ENCODE results near the gene HSPB7. TPM values are rescaled to one million over a fixed set of nuclear protein-coding genes. Genes with fewer than 3 reads are reported as not detected.

HSPB7 gene
- total RNA-seq (1,000 to 10,000 TPM; 4,333 to 6,303 (median 4,923) TPM), polyA plus RNA-seq (1,000 to 10,000 TPM; 5,521 to 6,425 TPM)
- long read RNA-seq, donor 1, transcript HSPB7-201 (3 exons, 2,892 nt) = major isoform, 624 of 2,122 reads
- long read RNA-seq, donor 1, transcript HSPB7-203 (3 exons, 648 nt) = minor isoform, 12 of 2,122 reads
- long read RNA-seq, donor 1, transcript HSPB7-205 (2 exons, 2,702 nt) = minor isoform, 191 of 2,122 reads
- long read RNA-seq, donor 1, transcript HSPB7-207 (3 exons, 844 nt) = minor isoform, 26 of 2,122 reads
- long read RNA-seq, donor 1, partial matches to known transcripts = 8 of 2,122 reads
- long read RNA-seq, donor 1, other reads (novel, unspliced or antisense) = 1,250 of 2,122 reads
- long read RNA-seq, donor 2, transcript HSPB7-204 (3 exons, 2,128 nt) = minor isoform, 15 of 2,288 reads
- long read RNA-seq, donor 2, transcript HSPB7-201 (3 exons, 2,892 nt) = major isoform, 522 of 2,288 reads
- long read RNA-seq, donor 2, transcript HSPB7-207 (3 exons, 844 nt) = minor isoform, 37 of 2,288 reads
- long read RNA-seq, donor 2, transcript HSPB7-205 (2 exons, 2,702 nt) = minor isoform, 159 of 2,288 reads
- long read RNA-seq, donor 2, partial matches to known transcripts = 6 of 2,288 reads
- long read RNA-seq, donor 2, other reads (novel, unspliced or antisense) = 1,534 of 2,288 reads
- long read RNA-seq, donor 3, transcript HSPB7-204 (3 exons, 2,128 nt) = minor isoform, 44 of 5,585 reads
- long read RNA-seq, donor 3, transcript HSPB7-201 (3 exons, 2,892 nt) = minor isoform, 1,548 of 5,585 reads
- long read RNA-seq, donor 3, transcript HSPB7-207 (3 exons, 844 nt) = minor isoform, 131 of 5,585 reads
- long read RNA-seq, donor 3, transcript HSPB7-205 (2 exons, 2,702 nt) = major isoform, 1,673 of 5,585 reads
- long read RNA-seq, donor 3, partial matches to known transcripts = 2,086 of 5,585 reads
- long read RNA-seq, donor 3, other reads (novel, unspliced or antisense) = 56 of 5,585 reads

DNA sequence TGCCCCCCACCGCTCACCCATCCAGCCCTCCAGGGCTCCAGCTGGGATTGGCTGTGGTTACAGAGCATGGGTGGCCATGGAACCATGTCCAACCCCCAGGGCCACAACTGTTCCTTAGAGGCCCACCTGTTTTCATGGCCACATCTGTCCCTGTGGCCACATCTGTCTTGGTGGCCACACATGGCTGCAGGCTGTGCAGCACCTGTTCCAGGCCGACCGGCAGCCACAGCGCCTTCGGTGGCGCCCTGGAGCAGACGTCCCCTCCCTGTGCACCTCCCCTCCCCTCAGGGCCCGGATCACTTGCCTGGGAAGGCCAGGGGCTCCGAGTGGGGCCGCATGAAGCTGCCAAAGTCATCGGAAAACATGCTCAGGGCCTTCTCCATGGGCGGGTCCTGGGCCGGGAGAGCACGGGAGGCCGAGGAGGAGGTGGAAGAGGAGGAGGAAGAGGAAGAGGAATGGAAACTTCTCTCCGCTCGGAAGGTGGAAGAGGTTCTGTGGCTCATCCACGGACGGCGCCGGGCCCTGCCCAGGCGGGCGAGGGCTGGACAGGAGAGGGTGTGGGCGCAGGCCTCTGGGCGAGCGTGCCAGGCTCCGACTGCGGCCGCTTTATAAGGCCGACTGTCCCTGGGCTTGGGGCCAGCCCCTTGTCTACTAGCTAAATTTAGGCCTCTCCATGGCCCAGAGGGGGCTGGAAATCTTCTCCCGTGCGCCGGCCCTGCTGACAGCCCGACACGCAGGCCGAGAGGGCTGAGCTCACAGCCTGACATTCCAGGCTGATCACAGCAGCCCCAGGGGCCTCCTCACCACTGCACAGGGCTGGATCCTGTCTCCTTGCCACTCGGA, at the start of gene HSPB7:
Gene HSPB7 (minus strand): TSS at position 583 of the 843 bp plus-strand sequence. CDS start 80 bp downstream, at position 503.
- peak; percentile 88 to 90 for DNase-seq
- H3K27ac ChIP-seq = peak within 1 kb of the TSS; percentile 86 to 99 (median 96)
- peak; percentile 46 to 70 (median 60) for ATAC-seq
- peaks cover 14 to 72% (median 44%) of the 10 kb centered on the region in 9 donors for H3K4me1 ChIP-seq
- H3K27me3 ChIP-seq = no peaks in the 10 kb centered on the region
- intact Hi-C loops (cut with DNase I) = no loop called here
- WGBS, 2 donors = 10 to 13% methylated on average over 37 of the region's 37 CpGs
- H3K9me3 ChIP-seq = no peaks in the 10 kb centered on the region
- TF ChIP-seq, protein P1, sequence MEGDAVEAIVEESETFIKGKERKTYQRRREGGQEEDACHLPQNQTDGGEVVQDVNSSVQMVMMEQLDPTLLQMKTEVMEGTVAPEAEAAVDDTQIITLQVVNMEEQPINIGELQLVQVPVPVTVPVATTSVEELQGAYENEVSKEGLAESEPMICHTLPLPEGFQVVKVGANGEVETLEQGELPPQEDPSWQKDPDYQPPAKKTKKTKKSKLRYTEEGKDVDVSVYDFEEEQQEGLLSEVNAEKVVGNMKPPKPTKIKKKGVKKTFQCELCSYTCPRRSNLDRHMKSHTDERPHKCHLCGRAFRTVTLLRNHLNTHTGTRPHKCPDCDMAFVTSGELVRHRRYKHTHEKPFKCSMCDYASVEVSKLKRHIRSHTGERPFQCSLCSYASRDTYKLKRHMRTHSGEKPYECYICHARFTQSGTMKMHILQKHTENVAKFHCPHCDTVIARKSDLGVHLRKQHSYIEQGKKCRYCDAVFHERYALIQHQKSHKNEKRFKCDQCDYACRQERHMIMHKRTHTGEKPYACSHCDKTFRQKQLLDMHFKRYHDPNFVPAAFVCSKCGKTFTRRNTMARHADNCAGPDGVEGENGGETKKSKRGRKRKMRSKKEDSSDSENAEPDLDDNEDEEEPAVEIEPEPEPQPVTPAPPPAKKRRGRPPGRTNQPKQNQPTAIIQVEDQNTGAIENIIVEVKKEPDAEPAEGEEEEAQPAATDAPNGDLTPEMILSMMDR (IDR thresholded peaks at IDR 0.05) = peak in 1 of 9 donors; percentile 12
- H3K36me3 ChIP-seq = peaks cover 0 to 17% (median 0%) of the 10 kb centered on the region in 9 donors
- peak within 1 kb of the TSS; percentile 50 to 73 (median 62) for H3K4me3 ChIP-seq

DNA sequence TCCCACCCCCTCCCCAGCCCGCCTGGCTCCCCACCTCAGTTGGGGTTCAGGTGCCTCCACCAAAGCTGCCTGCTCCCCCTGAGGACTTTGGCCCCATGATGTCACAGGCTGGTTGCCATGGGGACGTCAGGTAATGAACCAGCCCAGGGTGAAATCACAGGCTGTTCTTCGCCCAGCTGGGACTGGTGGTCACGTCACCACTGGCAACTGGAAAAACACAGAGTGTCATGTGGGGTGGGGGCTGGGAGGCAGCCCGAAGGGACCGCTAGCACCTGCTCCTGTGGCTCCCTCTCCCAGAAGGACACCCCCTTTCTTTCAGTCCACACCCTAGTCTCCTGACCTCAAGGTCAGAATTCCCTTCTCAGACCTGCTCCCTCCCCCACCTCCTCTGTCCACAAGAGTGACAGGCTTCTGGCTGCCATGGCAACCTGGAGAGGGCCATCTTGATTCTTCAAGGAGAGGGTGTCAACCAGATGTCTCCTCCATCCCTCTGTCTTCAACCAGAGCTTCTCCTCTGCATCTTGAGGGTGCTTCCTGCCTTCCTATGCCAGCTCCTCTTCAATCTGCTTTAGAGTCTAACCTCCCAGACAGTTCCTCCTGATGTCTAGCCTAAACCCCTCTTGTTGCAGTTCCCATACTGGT, 49.4 kb upstream of the HSPB7 start:
- intact Hi-C loops (cut with DNase I) = no loop called here
- no peaks in the 10 kb centered on the region for H3K9me3 ChIP-seq
- no peak overlapping the region for H3K4me3 ChIP-seq
- H3K36me3 ChIP-seq = no peaks in the 10 kb centered on the region
- TF ChIP-seq, protein P1 (IDR thresholded peaks at IDR 0.05) = no peak
- DNase-seq (no peak), ATAC-seq (peak in 1 of 8 donors; percentile 27)
- H3K4me1 ChIP-seq = peaks cover 11 to 39% (median 17%) of the 10 kb centered on the region in 9 donors
- 72 to 82% methylated on average over 6 of the region's 6 CpGs for WGBS, 2 donors
- H3K27ac ChIP-seq = no peak overlapping the region
- H3K27me3 ChIP-seq = peaks cover 0 to 9% (median 0%) of the 10 kb centered on the region in 7 donors

DNA sequence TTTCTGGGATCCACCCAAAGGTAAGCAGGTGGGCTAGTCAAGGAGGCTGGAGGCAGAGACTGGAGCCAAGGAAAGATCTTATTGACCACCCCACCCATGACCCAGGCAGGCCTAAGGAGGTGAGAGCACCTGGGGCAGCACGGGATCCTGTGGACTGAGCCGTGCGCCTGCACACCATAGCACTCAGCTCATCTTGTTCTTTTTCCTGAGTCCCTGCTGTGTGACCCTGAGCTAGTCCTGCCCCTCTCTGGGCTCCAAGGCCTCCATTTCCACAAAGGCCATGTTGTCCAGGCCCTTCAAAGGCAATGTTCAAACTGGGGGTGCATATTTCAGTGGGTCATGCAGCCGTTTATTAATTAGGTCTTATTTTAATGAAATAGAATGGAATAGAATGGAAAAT, 48.4 kb upstream of the HSPB7 start:
- TF ChIP-seq, protein P1 (IDR thresholded peaks at IDR 0.05) = no peak
- Histone ChIP-seq H3K27me3 (no peaks in the 10 kb centered on the region), H3K4me1 (peaks cover 11 to 39% (median 17%) of the 10 kb centered on the region in 9 donors), H3K4me3 (no peak overlapping the region), H3K9me3 (no peaks in the 10 kb centered on the region), H3K27ac (no peak overlapping the region), H3K36me3 (no peaks in the 10 kb centered on the region)
- 86 to 94% methylated on average over 4 of the region's 4 CpGs for WGBS, 2 donors
- DNase-seq (no peak), ATAC-seq (no peak)
- intact Hi-C loops (cut with DNase I) = no loop called here
